NB4 (cell line): ENCODE results near the gene EDAR.

Experiments used
- POLR2A ChIP-seq: IDR thresholded peaks from 2 replicates; pipeline ENCODE4 v1.6.1; 2011; ENCODE audit warnings: mild to moderate bottlenecking; ENCODE audit not compliant: insufficient read length; ENCODE audit errors: extremely low read depth
- TF ChIP-seq, protein P1 (sequence below): IDR thresholded peaks from one replicate; pipeline ENCODE4 v1.5.1; 2012; ENCODE audit warnings: low read depth, low read length

DNA sequence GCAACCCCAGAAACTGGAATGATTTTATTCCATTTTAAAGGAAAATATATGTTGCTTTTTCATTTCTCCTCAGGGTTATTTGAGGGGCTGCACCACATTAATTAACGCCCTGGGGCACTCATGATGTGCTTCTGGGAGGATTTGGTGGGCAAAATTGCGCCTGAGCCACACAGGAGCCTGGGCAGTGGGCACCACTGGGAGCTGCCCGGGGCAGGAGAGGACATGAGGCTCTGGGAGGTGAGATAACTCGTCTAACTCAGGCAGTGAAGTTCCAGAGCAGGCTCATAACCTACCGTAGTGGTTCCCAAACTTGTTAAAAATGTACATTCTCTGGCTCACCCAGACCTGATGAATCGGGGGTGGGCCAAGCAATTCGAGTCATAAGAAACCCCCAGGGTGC is 68.3 kb downstream of the EDAR start:
- TF ChIP-seq, protein P1, sequence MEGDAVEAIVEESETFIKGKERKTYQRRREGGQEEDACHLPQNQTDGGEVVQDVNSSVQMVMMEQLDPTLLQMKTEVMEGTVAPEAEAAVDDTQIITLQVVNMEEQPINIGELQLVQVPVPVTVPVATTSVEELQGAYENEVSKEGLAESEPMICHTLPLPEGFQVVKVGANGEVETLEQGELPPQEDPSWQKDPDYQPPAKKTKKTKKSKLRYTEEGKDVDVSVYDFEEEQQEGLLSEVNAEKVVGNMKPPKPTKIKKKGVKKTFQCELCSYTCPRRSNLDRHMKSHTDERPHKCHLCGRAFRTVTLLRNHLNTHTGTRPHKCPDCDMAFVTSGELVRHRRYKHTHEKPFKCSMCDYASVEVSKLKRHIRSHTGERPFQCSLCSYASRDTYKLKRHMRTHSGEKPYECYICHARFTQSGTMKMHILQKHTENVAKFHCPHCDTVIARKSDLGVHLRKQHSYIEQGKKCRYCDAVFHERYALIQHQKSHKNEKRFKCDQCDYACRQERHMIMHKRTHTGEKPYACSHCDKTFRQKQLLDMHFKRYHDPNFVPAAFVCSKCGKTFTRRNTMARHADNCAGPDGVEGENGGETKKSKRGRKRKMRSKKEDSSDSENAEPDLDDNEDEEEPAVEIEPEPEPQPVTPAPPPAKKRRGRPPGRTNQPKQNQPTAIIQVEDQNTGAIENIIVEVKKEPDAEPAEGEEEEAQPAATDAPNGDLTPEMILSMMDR: no peak
- no peak for TF ChIP-seq POLR2A
